RCC 7860 (cell line): Measurements from ENCODE around the gene CD300A.

ENCODE experiments used
- DNase-seq: peaks from one replicate; pipeline ENCODE4 v3.0.0-alpha.2; 2015; ENCODE audit warnings: low spot score
- FAIRE-seq: peaks from 2 replicates; lab custom pipeline; 2012; peaks lifted over from hg19 to GRCh38; lab: Jason Lieb, UNC

Gene CD300A

DNA sequence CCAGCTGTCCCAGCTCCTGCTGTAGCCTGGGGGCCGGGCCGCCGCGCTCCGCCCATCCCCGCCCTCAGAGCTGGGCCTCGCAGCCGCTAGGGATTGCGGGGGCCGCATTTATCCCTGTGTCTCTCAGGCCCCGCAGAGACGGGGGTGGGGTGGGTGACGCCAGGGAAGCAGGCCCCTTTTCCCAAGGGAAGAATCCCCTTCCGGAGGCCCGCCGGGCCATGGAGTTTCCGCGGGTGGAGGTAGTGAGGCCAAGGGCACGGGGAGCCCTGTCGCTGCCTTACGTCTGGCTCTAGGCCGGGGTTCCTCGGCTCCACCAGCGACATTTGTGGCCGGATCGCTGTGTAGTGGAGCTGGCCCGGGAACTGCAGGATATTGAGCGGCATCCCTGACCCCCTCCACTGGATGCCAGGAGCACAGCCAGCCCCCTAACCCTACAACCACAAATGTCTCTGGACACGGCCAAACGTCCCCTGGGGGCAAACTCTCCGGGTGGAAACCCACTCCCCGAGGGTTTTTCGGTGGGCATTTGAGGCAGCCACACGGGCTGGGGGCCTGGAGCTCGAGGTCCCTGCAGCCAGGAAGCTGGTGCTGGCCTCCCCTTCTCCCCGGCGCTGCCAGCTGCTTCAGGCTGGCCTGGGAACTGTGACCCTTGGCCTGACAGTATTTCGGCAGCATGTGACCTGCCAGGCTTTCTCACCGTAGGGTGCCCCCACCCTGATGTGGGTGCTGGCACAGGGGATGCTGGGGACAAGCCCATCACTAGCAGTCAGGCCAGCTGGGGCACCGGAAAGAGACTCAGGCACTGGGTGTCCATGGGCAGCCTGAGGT, 12.0 kb upstream of the CD300A start:
- DNase-seq, result no peak
- no peak for FAIRE-seq

DNA sequence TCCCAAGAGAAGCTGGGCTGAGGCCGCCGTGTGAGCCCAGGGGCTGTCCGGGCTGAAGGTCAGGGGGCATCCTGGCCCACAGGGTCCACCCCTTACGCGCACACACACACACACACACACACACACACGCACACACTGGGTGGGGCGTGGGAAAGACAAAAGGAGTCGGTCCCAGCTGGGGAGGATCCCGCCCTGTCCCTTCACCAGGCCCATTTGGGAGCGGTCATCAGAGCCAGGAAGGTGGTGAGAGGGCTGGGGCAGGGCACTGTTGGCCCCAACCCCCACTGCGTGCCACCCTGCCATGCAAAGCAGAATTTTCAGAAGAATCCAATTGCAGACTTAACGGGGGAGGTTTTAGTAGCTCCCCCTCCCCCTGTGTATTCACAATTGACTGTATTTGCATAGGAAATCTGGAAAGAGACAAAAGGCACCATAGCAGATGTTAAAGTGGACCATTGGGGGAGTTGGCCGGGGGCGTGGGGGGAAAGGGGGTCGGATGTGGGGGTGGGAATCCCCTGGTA, 11.3 kb upstream of the CD300A start:
- DNase-seq, result no peak
- FAIRE-seq, result no peak

DNA sequence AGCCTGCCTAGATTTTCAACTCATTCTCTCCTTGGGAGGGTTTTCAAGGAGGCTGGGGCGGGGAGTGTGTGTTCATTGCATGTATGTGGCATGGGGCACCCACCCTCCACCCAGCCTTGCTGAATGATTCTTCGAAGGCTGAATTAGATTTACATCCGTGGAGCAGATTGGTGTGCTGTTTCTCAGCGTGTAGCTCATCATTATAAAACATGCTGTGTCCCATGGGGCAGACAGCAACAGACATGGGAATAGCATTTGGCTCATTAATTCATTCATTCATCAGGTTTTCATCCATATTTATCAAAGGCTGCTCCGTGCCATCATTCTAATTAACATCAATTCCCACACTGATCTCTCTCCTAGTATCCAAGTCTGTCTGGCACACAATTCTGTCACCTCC, 10.6 kb upstream of the CD300A start:
- FAIRE-seq (no peak), DNase-seq (no peak)

DNA sequence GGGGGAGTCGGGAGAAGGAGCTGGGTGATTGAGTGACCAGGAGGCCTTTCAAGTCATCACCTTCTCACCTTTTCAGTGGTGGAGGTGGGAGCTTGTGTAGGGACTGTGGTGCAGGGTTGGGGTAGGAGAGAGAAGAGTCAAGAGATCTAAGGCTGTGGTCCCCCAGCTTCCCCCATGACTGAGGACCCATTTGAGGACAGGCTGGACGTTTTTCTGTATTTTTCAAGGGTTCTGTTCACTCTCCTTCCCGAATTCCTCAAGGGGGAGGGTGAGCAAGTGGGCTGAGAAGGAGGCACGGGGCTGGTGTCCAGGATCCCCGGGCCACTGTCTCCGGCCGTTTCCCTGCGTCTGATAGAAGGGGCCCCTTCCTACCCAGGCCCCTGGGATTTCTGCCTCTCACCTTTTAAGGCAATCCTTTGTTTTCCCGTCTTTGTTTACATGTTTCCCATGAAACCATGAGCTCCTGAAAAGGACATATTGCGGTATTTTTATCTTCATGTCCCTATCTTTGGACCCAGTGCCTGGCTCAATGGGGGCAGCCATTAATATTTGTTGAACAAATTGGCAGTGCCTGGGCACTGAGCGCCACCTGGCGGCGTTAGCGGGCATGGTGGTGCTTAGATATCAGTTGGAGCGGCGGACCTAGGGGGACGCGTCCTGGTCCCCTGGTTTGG, 9.2 kb upstream of the CD300A start:
- DNase-seq (peak; percentile 33), FAIRE-seq (no peak)

DNA sequence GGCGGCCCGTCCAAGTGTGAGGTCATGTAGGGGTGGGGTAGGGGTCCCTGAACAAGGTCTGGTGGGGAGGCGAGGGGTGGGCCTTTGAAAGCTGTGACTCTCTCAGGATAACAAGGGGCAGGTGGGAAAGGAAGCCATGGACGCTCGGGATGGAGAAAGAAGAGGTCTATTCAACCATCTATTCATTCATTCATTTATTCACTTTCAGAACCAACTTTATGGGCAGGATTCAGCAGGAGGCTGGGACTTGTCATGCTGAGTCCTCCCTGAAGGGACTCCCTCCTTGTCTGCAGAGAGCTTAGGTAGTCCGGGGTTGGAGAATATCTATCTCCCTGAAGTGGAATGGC, 8.6 kb upstream of the CD300A start:
- FAIRE-seq, result no peak

DNA sequence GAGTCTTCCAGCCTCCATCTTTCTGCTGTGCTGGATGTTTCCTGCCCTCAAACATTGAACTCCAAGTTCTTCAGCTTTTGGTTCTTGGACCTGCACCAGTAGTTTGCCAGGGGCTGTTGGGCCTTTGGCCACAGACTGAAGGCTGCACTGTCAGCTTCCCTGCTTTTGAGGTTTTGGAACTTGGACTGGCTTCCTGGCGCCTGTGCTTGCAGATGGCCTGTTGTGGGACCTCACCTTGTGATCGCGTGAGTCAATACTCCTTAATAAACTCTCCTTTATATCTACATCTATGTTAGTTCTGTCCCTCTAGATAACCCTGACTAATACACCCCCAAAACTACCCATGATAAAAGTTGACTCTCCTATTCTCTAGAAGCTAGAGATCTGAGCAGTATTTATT, 7.6 kb upstream of the CD300A start:
- DNase-seq (no peak), FAIRE-seq (no peak)

More for the DNA sequence above, 8.6 kb upstream of the CD300A start:
- no peak for DNase-seq

DNA sequence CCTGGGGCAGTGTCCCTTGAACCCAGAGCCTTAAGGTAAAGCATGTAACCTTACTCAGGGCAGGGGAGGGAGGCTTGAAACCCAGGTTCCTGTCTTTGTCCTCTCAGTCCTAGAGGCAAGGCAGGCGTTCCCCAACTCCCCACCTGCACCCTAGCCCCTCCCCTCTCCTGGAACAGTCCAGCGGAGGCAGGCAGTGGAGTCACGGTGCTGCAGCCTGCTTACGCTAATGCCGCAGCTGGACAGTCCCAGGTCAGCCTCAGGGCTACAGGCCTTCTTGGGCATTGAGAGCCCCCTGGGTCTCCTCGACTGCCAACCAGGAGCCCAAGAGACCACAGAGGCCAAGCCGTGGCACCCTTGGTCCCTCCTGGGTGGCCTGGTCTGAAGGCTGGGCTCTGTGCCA, 6.8 kb upstream of the CD300A start:
- no peak for FAIRE-seq
- no peak for DNase-seq

DNA sequence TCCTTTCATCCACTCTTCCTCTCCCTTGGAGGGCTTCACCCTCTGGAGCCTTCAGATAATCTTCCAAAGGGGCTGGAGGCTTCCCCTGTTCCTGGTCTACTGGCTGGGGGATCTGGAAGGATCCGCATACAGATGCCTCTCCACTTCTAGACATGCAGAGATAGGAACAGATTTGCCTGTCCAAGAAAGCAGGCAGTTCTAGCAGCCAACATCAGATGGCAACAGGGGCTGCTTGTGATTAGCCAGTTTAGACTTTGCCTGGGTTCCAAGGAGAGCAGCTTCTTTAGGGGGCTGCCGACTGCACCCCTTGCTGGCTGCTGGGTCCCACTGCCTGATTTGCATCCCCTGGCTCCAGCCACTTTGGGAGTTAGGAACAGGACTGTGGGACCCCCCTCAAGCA, 6.2 kb upstream of the CD300A start:
- DNase-seq (no peak), FAIRE-seq (no peak)

DNA sequence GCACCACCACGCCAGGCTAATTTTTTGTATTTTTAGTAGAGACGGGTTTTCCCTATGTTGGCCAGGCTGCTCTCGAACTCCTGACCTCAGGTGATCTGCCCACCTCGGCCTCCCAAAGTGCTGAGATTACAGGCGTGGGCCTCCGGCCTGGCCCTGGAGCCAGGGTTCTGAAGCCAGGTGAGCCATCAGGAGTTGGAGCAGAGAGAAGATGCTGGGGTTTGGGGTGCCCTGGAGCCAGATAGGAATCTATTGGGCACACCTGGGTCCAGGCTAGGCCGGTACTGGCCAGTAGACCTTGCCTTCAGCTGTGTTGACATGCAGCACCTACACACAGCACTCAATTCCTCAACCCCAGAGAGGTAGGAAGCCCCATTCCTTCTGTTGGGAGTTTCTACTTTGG, 5.4 kb upstream of the CD300A start:
- DNase-seq (no peak), FAIRE-seq (no peak)

DNA sequence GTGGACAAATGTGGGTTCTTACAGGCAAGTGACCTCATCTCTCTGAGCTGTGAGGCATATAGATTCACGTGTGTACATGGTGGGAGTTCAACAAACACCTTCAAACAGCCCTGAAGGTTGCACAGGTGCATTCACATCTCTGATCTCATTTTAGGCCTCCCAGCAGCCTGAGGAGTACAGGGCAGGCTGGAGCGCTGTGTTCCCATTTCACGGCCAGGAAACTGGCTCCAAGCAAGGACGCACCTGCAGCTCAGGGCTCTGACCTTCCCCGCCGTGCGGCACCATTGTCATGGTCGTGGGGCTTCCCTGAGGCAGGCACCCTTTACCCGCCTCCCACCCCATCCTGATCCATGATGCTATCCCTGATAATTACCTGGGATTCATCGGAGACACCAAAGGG, 4.8 kb upstream of the CD300A start:
- no peak for DNase-seq
- no peak for FAIRE-seq

DNA sequence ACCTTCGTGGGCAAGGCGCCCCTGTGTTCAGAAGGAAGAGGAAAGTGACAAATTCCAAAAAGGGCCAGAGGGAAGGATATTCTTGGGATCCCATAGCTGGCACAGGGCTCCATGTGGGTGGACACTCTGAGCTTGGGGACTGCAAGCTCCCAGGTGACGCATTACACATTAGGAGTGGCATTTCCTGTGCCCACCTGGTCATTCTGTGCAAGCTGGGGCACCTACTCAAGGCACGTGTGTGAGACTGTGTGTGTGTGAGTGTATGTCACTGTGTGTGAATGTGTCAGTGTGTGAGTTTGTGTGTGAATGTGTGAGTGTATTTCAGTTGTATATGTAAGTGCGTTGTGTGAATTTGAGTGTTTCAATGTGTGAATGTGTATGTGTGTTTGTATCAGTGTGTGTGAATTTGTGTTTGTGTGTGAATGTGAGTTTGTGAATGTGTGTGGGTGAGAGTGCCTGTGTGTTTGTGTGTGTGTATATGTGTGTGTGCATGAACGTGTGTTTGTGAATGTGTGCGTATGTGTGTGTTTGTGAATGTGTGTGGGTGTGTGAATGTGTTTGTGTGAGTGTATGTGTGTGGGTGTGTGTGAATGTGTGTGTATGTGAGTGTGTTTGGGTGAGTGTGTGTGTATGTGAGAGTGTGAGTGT, 1.6 kb upstream of the CD300A start:
- FAIRE-seq, result no peak
- DNase-seq, result no peak

DNA sequence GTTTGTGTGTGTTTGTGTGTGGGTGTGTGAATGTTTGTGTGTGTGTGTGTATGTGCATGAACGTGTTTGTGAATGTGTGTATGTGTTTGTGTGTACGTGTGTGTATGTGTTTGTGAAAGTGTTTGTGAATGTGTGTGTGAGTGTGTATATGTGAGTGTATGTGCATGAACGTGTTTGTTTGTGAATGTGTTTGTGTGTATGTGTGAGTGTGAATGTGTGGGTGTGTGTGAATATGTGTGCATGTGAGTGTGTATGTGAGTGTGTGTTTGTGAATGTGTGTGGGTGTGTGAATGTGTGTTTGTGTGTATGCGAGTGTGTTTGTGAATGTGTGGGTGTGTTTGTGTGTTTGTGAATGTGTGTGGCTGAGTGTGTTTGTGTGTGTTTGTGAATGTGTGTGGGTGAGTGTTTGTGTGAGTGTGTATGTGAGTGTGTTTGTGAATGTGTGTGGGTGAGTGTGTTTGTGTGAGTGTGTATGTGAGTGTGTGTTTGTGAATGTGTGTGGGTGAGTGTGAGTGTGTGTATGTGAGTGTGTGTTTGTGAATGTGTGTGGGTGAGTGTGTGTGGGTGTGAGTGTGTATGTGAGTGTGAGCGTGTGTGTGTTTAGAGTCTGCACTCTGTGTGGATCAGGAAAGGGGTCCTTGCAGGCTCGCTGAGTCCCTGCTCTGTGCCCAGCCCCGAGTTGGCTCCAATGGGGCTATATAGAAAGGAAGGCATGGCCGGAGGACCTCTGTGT, 890 bp upstream of the CD300A start:
- DNase-seq, result no peak
- FAIRE-seq, result no peak

DNA sequence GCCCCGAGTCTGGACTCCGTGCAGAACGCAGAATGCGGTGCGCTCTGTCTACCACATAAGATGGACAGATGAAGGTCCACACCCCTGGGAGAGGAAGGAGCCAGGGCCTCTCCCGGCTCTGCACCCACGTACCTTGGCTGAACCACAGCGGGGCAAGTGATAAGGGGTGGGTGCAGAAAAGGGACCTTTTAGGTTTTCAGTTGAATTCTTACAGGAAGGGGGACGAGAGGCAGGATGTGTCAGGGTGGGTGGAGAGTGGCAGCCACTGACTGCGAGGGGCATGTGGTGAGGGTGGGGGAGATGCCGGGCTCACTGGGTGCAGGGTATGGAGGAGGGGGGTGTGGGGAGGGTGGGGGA, 372 bp downstream of the CD300A start:
- DNase-seq (no peak), FAIRE-seq (no peak)

DNA sequence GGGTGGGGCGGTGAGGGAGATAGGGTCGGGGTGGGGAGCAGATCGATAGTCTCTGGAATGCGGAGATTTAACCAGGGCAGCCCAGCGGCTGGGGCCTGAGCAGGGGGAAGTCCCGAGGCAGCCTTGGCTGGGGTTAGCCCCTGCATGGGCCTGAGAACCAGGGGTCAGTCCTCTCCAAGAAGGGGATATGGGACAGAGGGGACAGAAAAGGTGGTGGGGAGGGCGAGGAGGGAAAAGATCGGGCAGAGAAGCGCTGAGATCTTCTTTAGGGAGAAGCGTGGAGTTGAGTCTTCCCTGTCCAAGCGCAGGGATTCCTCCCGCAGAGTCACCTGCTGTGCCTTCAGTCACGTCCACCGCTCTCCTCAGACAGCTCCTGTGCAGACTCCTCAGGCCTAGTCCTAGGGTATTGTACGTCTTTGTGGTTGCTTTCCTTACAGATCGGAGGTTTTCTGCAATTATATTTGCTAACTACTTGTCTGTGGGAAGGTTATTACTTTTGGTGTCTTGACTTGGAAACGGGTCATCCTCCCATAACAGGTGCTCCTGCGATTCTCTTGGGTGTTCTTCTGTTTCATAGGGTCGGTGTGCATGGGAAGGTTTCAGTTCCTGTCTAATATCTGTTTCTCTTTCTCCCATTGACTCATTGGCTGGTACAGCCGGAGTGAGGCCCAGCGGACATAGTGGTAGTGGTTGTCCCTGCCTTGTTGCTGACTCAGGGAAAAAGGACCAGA, 952 bp downstream of the CD300A start:
- FAIRE-seq (no peak), DNase-seq (no peak)

DNA sequence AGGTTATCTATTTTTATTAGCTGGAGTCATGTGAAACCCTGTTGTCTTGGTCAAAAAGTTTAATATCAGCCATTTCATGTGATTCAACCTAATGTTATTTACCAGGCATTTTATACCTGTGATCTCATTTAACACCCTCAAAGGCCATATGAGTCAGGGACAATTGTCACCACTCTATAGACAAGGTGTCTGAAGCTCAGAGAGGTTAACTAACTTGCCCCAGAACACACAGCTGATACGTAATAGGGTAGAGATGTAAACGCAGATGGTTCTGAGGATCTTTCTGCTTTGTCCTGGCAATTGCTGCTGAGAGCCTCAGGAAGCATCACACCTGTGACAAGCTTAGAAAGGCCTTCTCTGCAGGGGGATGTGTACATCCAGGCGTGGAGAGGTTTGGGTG, 4.9 kb downstream of the CD300A start:
- DNase-seq, result no peak
- FAIRE-seq, result no peak

DNA sequence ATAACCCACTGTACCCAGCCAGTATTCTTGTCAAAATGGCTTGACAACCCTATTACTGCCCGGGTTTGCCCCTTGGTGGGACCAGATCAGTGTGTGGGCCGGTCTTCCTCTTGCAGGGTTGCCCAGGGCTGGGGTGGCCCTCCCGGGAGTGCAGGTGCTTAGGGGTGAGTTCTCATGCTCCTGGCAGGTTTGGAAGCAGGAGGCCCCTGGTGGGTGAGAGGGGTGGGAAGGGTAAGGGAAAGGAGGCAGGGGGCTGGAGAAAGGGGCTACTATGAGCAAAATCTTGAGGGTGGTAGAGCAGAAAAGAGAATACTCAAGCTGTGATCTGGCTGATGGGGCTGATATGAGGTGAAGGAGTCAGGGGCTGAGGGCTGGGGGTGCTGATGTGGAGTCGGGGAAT, 6.5 kb downstream of the CD300A start:
- FAIRE-seq (no peak), DNase-seq (no peak)

DNA sequence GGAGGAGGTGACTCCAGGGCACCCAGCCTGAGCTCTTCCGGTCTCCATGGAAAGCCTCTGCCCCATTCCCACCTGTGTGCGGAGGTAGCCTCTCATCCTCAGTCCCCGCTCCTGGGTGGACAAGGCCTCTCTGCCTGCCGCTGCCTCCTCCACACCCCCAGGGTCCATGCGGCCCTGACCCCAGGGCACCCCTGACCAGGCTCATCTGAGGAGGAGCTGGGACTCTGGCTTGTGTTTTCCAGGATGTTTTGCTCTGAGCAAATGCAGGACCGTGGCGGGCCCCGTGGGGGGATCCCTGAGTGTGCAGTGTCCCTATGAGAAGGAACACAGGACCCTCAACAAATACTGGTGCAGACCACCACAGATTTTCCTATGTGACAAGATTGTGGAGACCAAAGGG, 6.9 kb downstream of the CD300A start:
- FAIRE-seq (no peak), DNase-seq (no peak)

DNA sequence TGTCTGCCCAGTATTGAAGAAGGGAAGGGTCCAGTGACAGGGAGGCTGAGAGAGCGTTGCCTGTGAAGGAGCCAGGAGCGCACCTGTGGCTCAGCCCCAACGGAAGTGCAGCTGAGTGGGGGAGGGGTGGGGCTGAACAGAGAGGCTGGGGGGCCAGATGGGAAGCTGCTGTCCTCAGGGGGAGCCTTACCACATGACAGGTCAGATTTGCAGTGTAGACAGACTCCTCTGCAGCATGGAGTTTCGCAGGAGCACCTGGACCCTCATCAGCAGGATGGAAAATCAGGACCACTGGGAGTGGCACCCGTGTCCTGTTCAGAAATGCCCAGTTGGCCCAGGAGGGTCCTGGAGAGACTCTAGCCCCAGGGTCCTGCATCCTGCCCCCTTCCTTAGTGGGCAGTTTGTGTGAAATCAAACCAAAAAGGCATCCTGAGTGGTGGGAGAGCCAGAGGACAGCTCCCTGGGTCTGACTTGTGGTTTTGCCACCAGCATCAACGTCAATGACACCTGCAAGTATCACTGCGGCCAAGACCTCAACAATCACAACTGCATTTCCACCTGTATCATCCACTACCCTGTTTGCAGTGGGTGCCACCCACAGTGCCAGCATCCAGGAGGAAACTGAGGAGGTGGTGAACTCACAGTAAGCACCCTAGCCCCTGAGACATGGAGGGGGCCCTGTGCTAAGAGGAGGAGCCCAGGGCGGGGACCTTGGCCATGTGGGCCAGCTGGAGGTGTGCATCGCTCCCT, 7.8 kb downstream of the CD300A start:
- FAIRE-seq, result no peak
- no peak for DNase-seq

DNA sequence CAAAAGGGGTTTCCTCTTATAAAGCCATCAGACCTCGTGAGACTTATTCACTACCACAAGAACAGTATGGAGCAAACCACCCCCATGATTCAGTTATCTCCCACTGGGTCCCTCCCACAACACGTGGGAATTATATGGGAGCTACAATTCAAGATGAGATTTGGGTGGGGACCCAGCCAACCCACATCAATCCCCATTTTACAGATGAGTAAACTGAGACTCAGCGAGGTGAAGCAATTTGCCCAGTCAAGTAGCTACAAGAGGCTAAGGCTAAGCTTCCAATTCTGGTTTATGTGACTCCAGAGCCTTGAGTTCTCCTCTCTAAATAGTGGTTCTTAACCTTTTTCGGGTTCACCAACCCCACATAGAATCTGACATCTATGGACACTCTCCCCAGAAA, 8.8 kb downstream of the CD300A start:
- DNase-seq (no peak), FAIRE-seq (no peak)

DNA sequence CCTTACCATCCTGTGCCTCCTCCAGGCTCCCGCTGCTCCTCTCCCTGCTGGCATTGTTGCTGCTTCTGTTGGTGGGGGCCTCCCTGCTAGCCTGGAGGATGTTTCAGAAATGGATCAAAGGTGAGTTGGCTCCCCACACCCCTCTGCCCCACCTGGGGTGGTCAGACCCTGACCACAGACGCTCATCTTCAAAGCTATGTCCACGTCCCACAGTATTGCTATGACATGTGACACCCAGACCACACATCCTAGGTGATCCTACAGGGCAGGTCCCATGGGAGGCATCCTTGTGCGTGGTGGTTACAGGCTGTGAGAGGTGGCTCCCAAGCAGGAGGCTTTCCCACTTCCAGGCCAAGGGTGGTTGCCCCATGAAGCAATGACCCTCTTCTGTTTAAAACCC, 11.0 kb downstream of the CD300A start:
- DNase-seq (no peak), FAIRE-seq (no peak)
